GM12801 (cell line): ENCODE data around the gene PPP2R3C.

Source experiments
- CTCF ChIP-seq: IDR thresholded peaks from one replicate; pipeline ENCODE4 v1.5.1; 2011; ENCODE audit warnings: control low read depth; ENCODE audit not compliant: insufficient read length; ENCODE audit errors: extremely low read depth

PPP2R3C gene

GRCh38 chr14:35121887-35122695, at the start of gene PPP2R3C, which contains the start of gene PRORP:
TSS of gene PPP2R3C (minus strand) at chr14:35121990. CDS start at chr14:35121959, 31 bp downstream.
TSS of gene PRORP (plus strand) at chr14:35122552. CDS start at chr14:35123246, 694 bp downstream.
- no peak for TF ChIP-seq CTCF

- TF ChIP-seq CTCF: no peak
Observed at GRCh38 chr14:35167496-35167895, 45.7 kb upstream of the PPP2R3C start.

GRCh38 chr14:35164849-35165248, 43.1 kb upstream of the PPP2R3C start:
- TF ChIP-seq CTCF: no peak

GRCh38 chr14:35163384-35163783, 41.6 kb upstream of the PPP2R3C start:
- TF ChIP-seq CTCF: no peak

- no peak for TF ChIP-seq CTCF
Observed at GRCh38 chr14:35161231-35161630, 39.4 kb upstream of the PPP2R3C start.

- TF ChIP-seq CTCF: no peak
Observed at GRCh38 chr14:35159742-35160409, 38.1 kb upstream of the PPP2R3C start.

- no peak for TF ChIP-seq CTCF
Observed at GRCh38 chr14:35158951-35159653, 37.3 kb upstream of the PPP2R3C start.
